Measurements from ENCODE around the gene RTKN.
"Not testable (repeated sequence)": the region's sequence is repeated elsewhere in the genome, so short reads cannot be mapped to it uniquely, and the experiment has no call there.

RTKN gene

GRCh38 chr2:74461187-74462053 is 19.7 kb upstream of the RTKN start:
- DNase-seq (ENCODE audit: low read depth, low spot score) = no peak

GRCh38 chr2:74460187-74460586 is 18.4 kb upstream of the RTKN start:
- DNase-seq (ENCODE audit: low read depth, low spot score) = not testable (repeated sequence)

- not testable (repeated sequence) for DNase-seq (ENCODE audit: low read depth, low spot score)
Observed at GRCh38 chr2:74459503-74460118, 17.9 kb upstream of the RTKN start.

GRCh38 chr2:74458938-74459363 is 17.2 kb upstream of the RTKN start:
- no peak for DNase-seq (ENCODE audit: low read depth, low spot score)

GRCh38 chr2:74458132-74458937 is 16.6 kb upstream of the RTKN start, which contains the start of gene WBP1:
Gene WBP1 (plus strand): TSS chr2:74458438. CDS start chr2:74458603, 165 bp downstream.
- DNase-seq (ENCODE audit: low read depth, low spot score) = peak; percentile 100

- no peak for DNase-seq (ENCODE audit: low read depth, low spot score)
Observed at GRCh38 chr2:74457549-74458131, 15.9 kb upstream of the RTKN start.

- no peak for DNase-seq (ENCODE audit: low read depth, low spot score)
Observed at GRCh38 chr2:74457129-74457548, 15.4 kb upstream of the RTKN start.

- peak; percentile 95 for DNase-seq (ENCODE audit: low read depth, low spot score)
Observed at GRCh38 chr2:74454654-74455511, 13.1 kb upstream of the RTKN start, which contains the start of gene INO80B. Gene INO80B (plus strand): TSS chr2:74455087. CDS start chr2:74455117, 30 bp downstream.

GRCh38 chr2:74450570-74451190 is 8.9 kb upstream of the RTKN start:
- no peak for DNase-seq (ENCODE audit: low read depth, low spot score)

- DNase-seq (ENCODE audit: low read depth, low spot score) = no peak
Observed at GRCh38 chr2:74448771-74449170, 7.0 kb upstream of the RTKN start.

- no peak for DNase-seq (ENCODE audit: low read depth, low spot score)
Observed at GRCh38 chr2:74447230-74447999, 5.7 kb upstream of the RTKN start.

- DNase-seq (ENCODE audit: low read depth, low spot score) = no peak
Observed at GRCh38 chr2:74444498-74445318, 3.0 kb upstream of the RTKN start.

- not testable (repeated sequence) for DNase-seq (ENCODE audit: low read depth, low spot score)
Observed at GRCh38 chr2:74442483-74443297, 953 bp upstream of the RTKN start.

- DNase-seq (ENCODE audit: low read depth, low spot score) = no peak
Observed at GRCh38 chr2:74441170-74441689, 507 bp downstream of the RTKN start.

- DNase-seq (ENCODE audit: low read depth, low spot score) = no peak
Observed at GRCh38 chr2:74440378-74441169, 1.2 kb downstream of the RTKN start.

GRCh38 chr2:74439803-74440377 is 1.8 kb downstream of the RTKN start:
- no peak for DNase-seq (ENCODE audit: low read depth, low spot score)
